Hippocampal formation (tissue), 2 donors: ENCODE measurements around the gene MROH7.
"Not testable (repeated sequence)": the region's sequence is repeated elsewhere in the genome, so short reads cannot be mapped to it uniquely, and the experiment has no call there.

Experiments
- DNase-seq, 2 donors: peaks; one replicate each; lab custom pipeline; 2025; lab: John Stamatoyannopoulos, UW

MROH7 gene

DNA sequence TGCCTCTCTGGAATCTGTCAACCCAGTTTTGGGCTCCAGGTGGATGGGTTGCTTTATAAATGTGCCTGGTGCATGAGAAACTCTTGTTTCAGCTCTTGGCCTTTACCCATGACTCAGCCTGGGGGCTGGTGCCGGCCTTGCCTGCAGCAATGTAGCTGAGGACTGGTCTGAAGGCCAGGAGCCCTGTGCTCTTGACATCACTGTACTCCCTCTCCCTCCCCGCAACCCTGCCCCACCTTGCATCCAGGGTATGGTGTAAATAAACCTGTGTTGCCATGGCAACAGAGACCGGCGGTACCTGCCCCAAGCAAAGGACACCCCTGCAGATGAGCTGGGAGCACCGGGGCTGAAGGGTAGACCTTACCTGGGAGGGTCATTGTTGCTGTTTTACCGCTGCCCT lies 31.5 kb upstream of the MROH7 start:
- DNase-seq: no peak

DNA sequence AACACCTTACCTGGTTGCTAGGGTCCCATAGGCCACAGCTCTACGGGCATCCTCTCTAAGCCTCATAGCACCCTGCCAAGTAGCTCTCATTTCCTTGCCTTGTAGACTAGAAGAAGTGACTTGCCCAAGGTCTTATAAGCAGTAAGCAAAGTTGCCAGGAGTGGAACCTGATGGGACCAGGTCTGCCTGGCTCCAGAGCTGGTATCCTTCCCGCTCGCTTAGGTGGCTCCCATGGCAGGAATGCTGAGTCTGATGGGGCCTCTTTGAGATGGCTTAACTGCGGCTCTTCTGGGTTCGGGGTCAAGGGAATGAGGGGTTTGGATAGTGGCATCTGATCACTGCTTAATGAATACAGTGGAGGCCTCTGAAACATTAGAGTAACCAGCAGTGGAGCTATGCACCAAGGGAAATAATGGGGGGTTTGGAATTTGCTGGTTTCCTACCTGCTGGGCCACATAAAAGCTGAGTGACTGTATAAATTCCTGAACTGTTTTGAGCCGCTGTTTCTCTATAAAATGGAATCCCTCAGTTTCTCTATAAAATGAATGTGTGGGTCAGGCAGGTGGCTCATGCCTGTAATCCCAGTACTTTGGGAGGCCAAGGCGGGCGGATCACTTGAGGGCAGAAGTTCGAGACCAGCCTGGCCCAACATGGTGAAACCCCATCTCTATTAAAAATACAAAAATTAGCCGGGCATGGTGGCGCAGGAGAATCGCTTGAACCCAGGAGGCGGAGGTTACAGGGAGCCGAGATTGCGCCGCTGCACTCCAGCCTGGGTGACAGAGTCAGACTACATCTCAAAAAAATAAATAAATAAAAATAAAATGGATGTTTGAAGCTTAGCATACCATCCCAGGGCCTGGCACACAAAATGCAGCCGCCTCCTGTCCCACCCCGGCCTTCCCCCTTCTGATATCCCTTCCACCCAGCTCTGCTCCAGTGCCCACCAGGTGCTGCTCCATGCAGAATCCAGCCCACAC lies 30.7 kb upstream of the MROH7 start:
- no peak for DNase-seq

DNA sequence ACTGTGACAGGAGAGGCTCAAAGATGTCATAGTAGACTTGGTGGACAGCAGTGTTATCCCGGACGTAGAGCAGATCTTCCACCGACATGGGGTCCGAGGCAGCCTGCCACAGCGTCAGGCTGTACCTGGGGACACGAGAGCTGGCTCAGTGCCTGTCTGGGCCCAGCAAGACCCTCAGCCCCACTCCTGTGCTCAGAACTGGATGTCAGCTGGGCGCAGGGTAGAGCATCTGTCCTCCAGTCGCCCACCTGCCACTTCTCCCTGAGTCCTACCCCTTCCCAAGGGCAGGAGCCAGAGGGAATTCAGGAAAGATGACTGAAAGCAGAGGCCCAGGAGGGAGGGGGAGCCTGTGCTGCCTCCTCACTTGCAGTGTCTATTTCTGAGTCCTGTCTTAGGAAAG lies 30.0 kb upstream of the MROH7 start:
- no peak for DNase-seq

DNA sequence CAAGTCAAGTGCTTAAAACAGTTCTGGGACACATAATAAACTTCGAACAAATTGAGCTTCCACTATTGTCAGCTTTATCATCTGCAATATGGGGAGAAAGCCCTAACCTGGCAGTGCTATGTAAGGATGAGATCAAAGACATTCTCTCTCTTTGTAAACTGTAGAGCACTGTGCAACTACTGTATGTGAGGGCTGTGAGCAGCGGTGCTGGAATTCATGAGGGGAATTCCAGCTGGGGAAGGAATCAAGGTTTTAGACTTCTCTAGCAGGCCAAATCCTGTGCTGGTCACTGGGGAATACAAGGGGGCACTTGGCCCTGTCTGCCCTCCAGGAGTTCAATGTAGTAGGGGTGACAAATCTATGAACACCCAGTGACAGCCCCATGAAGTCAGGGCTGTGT lies 27.6 kb upstream of the MROH7 start:
- DNase-seq: no peak

DNA sequence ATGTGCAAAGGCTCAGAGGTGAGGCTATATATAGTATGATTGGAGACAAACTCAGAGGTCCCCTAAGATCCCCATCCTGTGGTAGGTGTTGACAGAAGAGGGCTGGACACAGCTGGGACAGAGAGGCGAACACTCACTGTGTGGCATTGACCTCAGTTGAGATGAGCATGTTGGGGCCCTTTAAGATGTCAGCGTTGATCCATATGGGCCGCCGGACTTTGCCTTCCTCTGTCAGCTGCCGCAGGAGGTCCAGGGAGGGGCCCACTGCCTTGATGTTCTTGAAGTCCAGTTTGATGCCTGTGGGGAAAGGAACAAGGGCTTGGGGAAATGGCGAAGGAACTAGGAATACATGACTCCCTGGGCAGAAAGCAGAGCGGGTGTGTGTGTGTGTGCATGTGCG lies 27.0 kb upstream of the MROH7 start:
- no peak for DNase-seq

DNA sequence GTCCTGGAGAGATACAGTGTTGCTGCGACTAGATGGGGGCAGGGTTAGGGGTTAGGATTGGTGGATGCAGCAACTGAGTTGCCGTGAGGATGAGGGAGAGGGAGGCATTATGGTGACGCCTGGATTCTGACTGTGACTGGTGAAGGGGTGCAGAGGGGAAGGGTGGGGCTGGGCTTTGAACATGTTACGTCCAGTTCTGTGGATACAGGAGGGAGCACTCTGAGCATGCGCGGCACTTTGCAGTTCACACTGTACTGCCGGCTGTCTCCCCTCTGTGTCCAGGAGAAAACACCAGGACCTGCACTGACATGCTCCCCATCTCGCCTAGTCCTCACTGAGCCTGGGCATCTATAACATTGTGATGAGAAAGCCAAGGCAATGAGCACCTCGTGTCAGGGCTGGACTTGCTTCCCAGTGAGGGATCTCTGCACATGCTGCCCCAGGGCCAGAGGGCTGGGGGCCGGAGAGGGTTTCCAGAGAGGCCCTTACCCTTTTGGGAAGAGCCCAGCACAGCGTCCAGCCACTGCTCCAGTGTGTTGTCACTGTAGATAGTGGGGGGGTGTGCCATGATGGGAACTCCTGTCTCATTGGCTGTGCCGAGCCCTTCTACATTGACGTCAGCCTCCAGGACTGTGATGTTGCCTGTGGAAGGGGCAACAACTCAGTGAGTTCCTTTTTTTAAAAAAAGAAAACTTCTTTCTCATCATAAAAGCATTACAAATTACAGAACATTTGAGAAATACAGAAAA lies 25.9 kb upstream of the MROH7 start:
- DNase-seq: no peak

DNA sequence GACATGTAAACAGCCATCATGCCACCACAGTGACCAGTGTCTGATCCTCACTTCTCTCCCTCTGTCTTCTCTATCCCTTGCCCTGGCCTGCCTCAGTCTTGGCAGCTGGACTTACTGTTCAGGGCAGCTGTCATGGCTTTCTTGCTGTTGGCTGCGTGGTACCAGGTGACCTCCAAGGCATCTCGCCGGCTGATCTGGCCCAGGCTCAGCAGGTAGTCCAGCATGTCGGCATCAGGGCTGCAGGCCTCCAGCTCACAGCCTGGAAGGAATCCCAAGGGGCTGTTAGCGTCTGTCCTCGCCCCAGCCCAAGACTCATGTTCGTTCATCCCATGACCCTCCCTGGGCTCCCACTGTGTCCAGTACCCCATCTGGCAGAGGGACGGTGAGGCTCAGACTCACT lies 21.8 kb upstream of the MROH7 start:
- no peak for DNase-seq

DNA sequence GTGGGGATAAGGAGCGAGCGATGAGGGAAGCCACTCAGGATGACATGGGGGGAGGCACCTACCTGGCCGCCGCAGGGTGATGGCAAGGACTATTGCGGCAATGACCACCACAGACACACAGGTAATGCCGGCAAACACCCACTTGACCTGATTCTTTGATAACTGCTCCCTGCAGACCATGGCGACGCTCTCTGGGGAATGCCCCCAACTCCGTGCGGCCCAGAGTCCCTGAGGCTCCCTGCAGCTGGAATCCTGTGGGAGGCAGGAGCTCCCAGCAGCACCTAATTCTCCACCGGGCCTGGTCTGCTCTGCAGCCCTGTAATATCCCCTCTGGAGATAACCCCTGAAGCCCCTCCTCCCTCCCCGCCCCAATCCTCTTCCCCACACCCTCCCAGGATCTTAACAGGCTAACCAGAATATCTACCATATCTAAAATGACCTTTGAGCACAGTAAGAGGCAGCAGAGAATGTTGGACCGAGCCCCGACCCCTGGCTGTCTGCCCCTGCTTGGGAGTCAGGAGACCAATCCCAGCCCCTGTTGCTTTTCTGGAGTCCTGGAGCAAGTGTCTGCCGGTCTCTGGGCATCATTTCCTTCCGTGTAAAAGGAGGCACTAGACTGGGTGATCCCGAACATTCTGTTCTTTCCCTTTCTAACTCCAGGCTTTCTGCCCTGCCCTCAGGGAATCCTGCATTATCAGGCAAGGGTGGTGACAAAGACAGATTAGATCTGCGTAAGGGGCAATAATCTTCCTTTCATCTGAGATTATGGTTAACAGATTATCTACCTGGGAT lies 18.2 kb upstream of the MROH7 start, which contains the start of gene FAM151A:
TSS of gene FAM151A (minus strand) at position 310 of the 792 bp plus-strand sequence. CDS start at position 180, 130 bp downstream.
- DNase-seq: no peak

DNA sequence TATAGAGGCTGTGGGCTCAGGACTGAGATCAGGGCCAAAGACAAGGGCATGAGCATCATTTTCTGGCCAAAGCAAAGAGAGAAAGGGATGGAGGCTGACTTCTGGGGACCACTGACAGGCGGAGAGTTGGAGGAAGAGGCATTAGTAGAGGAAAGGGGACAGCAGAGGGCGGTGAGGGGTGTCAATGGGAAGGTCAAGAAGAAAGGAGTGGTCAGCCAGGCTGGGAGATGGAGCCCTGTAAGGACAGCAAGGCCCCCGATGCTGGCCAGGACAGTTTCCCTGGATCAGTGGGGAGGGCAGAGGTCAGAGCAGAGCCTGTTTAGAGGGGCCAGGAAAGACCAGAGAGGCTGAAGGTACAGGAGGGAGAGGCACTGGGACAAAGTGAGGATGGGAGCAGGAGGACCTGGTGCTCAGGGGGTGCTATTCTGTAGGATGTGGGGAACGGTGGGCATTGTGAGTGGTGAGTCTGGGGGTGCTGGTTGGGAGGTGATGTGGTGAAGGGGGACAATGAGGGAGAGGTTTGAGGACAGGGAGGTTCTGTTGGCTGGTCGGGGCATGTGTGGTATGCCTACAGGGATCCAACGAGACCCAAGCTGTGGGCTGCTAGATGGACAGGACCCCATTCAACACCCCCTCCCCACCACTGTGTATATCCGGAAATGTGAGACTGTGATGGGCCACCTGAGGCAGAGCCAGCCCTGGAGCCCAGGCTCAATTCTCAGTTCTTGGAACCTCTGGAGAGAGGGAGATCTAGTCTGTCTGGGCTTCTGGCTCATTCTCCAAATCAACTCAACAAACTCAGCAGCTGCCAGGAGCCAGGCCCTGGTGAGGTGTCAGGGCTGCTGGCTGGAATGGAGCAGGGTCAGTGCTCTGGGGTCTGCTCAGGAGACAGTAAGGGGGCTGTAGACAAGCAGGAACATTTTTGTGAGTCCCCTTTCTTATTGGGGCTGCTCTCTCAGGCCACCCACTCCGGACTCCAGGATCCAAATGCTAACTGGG lies 16.8 kb upstream of the MROH7 start:
- DNase-seq: no peak

DNA sequence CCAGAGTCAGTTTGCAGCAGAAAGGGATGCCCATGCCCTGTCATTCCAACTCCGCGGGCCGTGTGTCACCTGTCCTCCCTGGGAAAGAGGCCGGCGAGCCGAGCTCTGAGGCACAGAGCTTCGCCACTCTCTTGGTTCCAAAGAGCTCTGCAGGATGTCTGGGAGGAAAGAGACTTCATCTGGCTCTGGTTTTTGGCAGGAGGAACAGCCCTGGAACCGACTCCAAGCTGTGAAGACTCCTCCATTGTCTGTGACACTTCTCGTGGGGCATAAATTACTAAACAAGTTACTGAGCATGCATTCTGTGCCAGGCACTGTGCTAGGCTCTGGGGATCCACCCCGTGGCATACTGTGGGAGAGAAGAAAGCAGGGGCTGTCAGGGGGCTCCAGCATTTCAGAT lies 14.4 kb upstream of the MROH7 start:
- DNase-seq: no peak

DNA sequence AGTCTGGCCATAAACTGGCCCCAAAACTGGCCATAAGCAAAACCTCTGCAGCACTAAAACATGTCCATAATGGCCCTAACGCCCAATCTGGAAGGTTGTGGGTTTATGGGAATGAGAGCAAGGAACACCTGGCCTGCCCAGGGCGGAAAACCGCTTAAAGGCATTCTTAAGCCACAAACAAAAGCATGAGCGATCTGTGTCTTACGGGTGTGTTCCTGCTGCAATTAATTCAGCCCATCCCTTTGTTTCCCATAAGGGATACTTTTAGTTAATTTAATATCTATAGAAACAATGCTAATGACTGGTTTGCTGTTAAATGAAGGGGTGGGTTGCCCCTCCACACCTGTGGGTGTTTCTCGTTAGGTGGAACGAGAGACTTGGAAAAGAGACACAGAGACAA lies 5.8 kb upstream of the MROH7 start:
- DNase-seq: not testable (repeated sequence)

DNA sequence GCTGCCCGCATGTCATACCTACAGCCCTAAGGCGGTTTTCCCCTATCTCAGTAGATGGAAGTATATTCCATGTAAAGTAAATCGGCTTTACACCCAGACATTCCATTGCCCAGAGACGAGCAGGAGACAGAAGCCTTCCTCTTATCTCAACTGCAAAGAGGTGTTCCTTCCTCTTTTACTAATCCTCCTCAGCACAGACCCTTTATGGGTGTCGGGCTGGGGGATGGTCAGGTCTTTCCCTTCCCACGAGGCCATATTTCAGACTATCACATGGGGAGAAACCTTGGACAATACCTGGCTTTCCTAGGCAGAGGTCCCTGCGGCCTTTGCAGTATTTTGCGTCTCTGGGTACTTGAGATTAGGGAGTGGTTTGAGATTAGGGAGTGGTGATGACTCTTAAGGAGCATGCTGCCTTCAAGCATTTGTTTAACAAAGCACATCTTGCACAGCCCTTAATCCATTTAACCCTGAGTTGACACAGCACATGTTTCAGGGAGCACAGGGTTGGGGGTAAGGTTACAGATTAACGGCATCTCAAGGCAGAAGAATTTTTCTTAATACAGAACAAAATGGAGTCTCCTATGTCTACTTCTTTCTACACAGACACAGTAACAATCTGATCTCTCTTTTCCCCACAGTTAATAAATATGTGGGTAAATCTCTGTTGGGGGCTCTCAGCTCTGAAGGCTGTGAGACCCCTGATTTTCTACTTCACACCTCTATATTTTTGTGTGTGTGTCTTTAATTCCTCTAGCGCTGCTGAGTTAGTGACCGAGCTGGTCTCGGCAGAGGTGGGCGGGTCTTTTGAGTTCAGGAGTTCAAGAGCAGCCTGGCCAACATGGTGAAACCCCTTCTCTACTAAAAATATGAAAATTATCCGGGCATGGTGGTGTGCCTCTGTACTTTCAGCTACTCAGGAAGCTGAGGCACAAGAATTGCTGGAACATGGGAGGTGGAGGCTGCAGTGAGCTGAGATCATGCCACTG lies 4.8 kb upstream of the MROH7 start:
- not testable (repeated sequence) for DNase-seq

DNA sequence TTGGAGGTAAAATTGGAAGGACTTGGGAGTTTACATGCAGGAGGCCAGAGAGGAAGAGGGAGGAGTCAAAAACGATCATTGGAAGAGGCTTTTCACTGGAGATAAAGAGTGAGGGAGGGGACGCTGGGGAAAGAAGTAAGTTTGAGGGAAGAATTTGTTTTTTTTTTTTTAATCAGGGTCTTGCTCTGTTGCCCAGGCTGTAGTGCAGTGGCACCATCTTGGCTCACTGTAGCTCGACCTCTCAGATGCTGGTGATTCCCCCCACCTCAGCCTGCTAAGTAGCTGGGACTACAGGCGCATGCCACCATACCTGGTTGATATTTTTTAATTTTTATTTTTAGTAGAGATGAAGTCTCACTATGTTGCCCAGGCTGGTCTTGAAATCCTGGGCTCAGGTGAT lies 1.2 kb upstream of the MROH7 start:
- DNase-seq: no peak

DNA sequence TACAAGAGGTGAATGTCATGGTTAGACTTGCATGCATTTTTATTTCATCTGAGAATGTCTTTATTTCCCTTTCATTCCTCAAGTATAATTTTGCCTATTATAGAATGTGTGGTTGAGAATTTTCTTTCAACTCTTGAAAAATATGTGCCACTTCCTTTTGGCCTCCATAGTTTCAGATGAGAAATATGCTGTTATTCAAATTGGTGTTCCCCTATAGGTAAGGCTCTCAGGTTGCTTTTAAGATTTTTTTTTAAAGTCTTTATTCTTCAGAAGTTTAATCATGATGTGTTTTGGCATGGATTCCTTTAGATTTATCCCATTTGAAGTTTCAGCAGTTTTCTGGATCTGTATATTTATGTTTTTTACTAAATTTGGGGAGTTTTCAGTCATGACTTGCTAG lies 2.1 kb downstream of the MROH7 start:
- DNase-seq: no peak

DNA sequence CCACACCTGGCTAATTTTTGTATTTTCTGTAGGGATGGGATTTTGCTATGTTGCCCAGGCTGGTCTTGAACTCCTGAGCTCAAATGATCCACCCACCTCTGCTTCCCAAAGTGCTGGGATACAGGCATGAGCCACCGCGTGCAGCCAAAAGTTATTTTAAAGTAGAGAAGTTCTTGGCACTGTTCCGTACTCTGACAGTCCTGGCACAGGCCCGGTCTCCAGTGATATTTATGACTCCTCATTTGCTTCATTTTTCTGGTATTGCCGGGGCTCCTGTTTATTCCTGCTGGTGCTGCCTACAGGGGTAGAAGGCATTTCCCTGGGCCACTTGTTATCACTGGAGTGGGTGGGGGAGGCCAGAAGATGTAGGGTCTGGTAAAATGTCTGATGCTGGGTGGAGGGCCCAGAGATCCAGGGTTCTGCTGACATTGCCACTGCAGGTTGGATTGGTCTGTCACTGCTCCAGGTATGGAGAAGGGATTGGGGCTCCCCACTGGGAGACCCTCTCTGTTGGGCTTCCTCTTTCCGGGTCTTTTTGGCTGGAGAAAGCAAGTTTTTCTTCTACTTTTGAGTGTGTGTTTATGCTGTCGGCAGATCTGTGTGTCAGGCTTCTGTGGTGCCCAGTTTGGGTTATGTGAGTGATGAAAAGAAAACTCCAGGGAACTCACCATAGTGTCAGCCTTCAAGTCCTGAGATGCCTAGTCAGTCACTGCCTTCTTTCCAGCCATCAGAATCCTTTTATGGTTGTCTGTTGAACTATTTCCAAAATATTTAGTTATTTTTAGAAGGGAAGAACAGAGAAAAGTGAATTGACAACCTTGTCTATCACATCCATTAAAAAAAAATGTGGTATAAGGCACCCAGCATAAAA lies 4.5 kb downstream of the MROH7 start:
- DNase-seq: no peak

DNA sequence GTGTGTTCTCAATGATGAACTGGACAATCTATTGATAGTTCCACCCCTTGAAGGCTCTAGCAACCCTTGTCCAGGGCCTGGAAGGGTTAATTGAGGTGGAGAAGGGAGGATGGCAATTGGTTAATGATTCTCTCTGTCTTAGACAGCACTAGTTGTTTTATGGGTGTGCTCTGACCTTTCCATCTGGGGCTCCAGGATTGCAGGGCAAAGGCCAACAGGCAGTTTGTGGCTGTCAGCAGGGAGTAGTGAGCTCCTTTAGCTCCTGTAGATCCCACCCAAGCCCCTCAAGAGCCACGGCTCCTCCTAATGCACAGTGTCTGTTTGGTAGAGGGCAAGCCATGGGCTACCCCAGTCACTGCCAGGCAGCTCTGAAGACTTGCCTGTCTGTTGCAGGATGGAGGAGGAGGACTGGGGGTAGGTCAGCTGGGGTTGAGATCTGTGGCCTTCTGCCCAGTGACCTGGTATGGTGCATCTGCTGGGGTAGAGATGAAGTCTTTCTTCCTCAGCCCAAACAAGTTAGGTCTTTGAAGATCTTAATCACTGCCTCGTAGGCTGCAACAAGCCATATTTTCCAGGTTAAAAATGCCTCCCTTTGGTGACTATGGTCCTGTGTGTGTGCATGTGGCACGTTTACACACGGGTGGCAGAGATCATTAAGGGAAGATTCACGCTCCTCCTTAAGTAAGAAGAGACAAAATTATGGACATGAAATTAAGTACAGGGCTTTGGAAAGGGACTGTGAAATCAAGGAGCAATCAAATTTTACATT lies 7.7 kb downstream of the MROH7 start:
- DNase-seq: no peak

DNA sequence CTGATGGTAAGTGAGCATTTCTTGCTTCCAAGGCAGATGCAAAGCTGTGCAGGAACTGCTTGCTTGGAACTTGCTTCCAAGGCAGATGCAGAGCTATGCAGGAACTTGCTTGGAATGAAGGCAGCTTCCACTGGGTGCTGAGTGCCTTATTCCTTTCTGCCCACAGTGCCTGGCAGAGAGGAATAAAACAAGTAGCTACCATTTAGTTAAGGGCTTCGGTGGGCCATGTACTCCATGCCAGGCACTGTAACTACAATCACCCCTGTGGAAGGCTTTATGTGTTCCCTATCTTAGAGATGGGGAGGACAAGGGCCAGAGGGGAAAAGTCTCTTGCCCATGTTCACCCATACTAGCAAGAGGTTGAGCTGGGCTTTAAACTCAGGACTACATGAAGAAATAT lies 8.3 kb downstream of the MROH7 start:
- no peak for DNase-seq

DNA sequence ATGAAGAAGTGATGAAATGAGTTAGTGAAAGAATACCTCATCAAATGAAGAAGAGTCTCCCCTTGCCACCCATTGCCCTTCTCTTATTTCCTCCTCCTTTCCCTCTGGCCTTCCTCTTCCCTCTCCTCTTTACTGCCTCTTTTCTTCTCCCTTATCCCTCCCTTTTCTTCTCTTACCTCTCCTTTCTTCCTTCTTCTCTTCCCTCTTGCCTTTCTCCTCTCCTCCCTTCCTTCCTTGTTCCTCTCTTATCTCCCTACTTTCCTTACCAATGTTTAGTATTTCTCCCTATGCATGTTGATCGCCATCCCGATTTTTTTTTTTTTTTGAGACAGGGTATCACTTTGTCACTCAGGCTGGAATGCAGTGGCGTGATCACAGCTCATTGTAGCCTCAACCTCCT lies 8.8 kb downstream of the MROH7 start:
- DNase-seq: no peak
